Pericardium fibroblast (primary cell): ENCODE data around the gene TSR1. TPM values are rescaled to one million over a fixed set of nuclear protein-coding genes. Genes with fewer than 3 reads are reported as not detected.

ENCODE experiments used
- total RNA-seq: library from RNA; depleted of rRNA; stranded (reverse); fragments of >200 nt; gene quantifications from 2 replicates; pipeline ENCODE4 v1.2.3, GENCODE V29; 2015

Gene TSR1
- total RNA-seq, result 27.1 and 35.7 TPM in 2 replicates

GRCh38 chr17:2336215-2336851, at the start of gene TSR1:
TSS of gene TSR1 (minus strand) at chr17:2336457. CDS start at chr17:2336427, 30 bp downstream.

GRCh38 chr17:2336852-2337543, 741 bp upstream of the TSR1 start, which contains the start of gene SGSM2:
TSS of gene SGSM2 (plus strand) at chr17:2337501. CDS start at chr17:2337689, 188 bp downstream.

DNA sequence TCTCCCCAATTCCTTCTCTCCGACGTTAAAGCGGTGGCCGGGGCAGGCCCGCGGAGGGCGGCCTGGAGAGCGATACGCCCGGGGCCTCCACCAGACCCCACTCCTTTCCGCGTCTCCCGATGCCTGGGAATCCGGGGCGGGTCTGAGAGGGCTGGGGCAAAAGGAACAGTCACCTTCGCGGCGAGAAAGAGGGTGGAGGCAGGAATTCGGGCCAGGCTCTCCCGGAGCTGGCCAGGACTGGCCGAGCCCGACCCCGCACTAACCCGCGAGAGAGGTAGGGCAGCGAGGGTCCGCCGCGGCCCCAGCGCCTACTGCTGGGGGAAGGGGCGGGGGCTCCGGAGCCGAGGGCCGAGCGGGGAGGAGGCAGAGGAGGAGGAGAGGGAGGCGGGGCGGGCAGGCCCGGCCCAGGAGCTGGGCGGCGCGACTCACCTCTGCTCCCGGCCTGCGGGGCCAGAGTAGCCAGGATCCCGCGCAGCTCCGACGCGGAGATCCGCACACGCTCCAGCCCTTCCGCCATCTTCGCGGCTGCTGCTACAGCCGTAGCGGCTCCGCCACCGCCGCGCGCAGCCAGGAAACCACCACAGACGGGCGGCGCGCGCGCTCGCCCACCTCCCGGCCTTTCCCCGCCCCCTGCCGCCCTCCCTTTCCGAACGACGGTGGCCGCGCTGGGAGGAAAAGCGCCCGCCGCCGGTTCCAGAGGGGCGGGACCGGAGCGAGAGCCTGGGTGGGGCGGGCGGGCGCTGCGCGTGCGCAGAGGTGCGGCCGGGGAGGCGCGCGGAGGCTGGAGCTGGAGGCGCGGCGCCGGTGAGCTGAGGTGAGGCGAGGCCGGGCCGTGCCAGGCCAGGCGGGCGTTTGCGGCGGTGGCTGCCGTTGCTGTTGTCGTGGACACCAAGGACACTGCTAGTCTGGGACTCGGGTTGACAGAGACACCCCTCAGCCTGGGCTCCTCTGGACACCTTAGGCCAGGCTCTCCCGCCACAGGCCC, 32.8 kb downstream of the TSR1 start, which contains the start of the genes SMG6 and SRR:
SMG6 (minus strand) TSS at position 582 of the 985 bp plus-strand sequence; CDS start at position 517, 65 bp downstream.
SRR (plus strand) TSS at position 747 of the 985 bp plus-strand sequence. CDS start 11,611 bp downstream, outside the sequence.

Other genes with a start within 250 kb of the TSR1 start
- gene SMG6, start 32.7 kb downstream of the TSR1 start, total RNA-seq, result 20.0 and 49.5 TPM in 2 replicates
- gene SRR, start 32.5 kb downstream of the TSR1 start, total RNA-seq, result 19.6 and 24.1 TPM in 2 replicates
- 31.2 and 41.2 TPM in 2 replicates for gene SGSM2, start 1.0 kb upstream of the TSR1 start, total RNA-seq
- gene MNT, start 64.6 kb upstream of the TSR1 start, total RNA-seq, result 7.7 and 7.8 TPM in 2 replicates
- gene METTL16, start 175.4 kb upstream of the TSR1 start, total RNA-seq, result 9.8 and 10.2 TPM in 2 replicates